Fibroblast of villous mesenchyme (primary cell): Measurements from ENCODE around the gene MAP1A. TPM values are rescaled to one million over a fixed set of nuclear protein-coding genes. Genes with fewer than 3 reads are reported as not detected.

ENCODE experiments used
- DNase-seq: peaks from one replicate; pipeline ENCODE4 v3.0.0-alpha.2; 2010; ENCODE audit warnings: low read depth
- H3K4me3 ChIP-seq: 2 replicates; pipeline ENCODE4 v1.5.1; 2011; ENCODE audit warnings: low read depth, mild to moderate bottlenecking, low read length
- total RNA-seq: library from RNA; depleted of rRNA; stranded (reverse); fragments of >200 nt; gene quantifications from 2 replicates; pipeline ENCODE4 v1.2.3, GENCODE V29; 2012
- TF ChIP-seq, protein P1 (sequence below): IDR thresholded peaks from 2 replicates; pipeline ENCODE4 v1.5.1; 2012; ENCODE audit warnings: low read depth, mild to moderate bottlenecking, low read length; ENCODE audit not compliant: insufficient read depth

MAP1A gene
- total RNA-seq, 1 donor = 60.9 TPM

DNA sequence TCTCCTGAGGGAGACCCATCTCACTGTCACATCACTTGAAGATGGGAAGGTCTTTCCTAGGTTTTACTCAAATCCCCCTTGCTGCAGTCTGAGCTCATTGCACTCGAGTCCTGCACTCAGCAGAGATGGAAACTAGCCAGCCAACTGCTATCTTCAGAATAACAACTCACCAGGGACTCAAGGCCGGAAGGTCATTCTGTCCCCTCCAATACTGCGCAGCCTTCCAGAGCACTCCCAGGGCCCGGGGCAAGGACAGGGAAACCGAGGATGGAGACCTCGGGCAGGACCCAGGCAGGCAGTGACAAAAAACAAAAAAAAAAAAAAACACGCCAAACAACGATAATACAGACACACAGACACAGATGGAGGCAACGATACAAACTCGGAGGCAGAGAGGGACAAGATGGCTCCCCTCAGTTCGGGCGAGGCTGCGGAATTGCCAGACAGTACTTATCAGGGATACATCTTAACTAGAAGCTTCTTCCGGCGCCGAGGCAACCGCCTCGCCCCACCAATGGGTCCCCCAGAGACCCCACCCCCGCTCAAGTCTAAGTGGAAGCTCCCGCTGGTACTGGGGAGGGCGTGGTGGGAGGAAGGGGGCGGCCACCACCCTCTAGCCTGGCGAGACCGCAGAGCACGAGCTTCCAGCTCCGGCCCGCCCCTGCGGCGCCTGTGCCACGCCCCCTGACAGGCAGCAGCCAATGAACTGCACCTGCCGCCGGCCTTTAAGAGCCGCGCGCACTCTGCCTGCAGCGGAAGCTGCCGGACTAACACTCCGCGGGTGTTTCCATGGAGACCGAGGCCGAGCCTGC, 7.0 kb upstream of the MAP1A start:
- peak overlapping the region; percentile 67 for H3K4me3 ChIP-seq
- TF ChIP-seq, protein P1, sequence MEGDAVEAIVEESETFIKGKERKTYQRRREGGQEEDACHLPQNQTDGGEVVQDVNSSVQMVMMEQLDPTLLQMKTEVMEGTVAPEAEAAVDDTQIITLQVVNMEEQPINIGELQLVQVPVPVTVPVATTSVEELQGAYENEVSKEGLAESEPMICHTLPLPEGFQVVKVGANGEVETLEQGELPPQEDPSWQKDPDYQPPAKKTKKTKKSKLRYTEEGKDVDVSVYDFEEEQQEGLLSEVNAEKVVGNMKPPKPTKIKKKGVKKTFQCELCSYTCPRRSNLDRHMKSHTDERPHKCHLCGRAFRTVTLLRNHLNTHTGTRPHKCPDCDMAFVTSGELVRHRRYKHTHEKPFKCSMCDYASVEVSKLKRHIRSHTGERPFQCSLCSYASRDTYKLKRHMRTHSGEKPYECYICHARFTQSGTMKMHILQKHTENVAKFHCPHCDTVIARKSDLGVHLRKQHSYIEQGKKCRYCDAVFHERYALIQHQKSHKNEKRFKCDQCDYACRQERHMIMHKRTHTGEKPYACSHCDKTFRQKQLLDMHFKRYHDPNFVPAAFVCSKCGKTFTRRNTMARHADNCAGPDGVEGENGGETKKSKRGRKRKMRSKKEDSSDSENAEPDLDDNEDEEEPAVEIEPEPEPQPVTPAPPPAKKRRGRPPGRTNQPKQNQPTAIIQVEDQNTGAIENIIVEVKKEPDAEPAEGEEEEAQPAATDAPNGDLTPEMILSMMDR = peak; percentile 44
- DNase-seq = peak; percentile 99

DNA sequence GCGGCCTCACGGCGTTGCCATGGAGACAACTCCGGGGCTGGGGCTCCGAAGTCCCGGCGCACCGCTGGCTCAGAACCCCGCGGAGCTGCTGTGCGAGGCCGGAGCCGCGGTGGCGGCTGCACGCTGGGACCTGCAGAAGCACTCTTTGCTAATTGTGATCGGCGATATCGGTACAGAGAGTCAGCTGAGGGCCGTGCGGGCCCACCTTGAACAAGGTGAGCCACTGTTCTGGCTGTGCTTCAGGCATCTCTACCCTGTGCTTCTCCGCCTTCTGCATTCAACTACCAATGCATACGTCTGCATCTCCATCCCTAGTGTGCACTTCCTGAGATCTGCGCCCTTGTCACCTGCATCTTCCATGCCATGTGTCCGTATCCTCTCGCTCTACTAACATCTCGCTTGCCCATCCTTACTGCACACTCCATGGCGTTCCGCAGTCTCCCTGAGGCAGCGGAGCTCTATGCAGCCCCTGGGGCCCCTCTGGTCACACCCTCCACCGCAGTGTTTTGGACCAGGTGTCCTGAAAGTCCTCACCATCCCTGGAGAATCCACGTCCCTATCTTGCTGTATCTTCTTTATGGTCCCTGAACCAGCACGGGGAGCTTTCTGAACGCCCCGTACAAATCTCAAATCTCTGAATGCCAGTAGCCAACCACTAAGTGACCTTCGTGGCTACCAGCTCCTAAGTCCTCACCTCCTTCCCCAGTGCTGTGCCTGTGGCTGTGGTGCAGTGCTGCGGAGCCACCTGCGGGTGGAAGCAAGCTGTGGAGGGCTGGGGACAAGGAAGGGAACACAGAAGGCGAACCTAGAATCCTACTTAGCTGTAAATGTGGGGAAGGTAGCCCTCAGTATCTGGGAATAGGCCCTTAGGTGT, 6.2 kb upstream of the MAP1A start:
- DNase-seq = no peak
- TF ChIP-seq, protein P1 = peak; percentile 33
- H3K4me3 ChIP-seq = peak overlapping the region; percentile 64

DNA sequence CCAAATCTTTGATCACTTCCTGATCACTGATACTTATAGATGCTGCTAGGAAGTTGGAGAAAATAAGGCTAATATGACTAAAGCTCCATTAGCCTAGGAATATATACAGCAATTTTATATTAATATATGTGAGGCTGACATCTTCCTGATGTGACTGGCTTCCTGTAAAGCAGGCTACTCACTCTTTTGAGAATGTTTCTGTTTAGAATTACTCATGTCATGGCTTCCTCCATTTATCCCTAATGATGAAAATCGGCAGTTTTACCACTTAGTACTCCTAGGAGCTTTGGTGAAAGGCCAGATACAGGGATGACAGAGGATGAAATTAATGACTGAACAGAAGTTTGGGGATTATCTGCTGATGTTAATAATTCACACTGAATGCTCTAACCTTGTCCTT, 3.9 kb upstream of the MAP1A start:
- TF ChIP-seq, protein P1 = no peak
- no peak overlapping the region for H3K4me3 ChIP-seq
- no peak for DNase-seq

DNA sequence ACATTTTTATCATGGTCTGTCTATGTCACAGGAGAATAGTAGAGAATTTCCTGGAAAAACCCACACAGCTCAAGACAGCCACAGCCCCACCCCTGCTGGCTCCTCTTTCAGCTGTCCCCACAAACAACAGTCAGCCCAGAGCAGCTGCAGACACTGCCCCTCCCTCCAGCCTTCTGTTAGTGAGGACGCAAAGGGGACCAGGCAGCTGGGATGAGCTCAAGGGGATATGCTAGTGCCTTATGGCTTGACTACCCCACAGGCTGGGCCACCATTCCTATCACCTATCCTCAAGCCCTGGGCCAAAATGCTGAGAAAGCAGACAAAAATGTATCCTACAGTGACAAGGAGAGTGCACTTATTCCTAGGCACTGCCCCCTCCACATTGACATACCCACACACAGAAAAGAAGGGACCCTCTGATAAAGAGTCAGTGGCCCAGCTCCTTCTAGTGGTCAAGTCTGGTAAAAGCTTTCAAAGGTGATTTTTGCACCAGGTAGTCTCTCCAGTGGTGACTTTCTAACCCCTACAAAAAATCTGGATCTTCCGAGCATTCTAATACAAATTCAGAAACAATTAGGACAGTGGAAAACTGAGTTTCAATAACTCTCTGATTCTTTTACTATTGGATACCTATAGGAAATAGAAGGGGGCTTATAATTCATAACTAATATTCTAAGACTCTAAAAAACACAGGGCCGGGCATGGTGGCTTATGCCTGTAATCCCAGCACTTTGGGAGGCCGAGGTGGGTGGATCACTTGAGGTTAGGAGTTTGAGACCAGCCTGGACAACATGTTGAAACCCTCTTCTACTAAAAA, 3.0 kb upstream of the MAP1A start:
- H3K4me3 ChIP-seq = no peak overlapping the region
- DNase-seq = peak; percentile 49
- TF ChIP-seq, protein P1 = peak; percentile 77

DNA sequence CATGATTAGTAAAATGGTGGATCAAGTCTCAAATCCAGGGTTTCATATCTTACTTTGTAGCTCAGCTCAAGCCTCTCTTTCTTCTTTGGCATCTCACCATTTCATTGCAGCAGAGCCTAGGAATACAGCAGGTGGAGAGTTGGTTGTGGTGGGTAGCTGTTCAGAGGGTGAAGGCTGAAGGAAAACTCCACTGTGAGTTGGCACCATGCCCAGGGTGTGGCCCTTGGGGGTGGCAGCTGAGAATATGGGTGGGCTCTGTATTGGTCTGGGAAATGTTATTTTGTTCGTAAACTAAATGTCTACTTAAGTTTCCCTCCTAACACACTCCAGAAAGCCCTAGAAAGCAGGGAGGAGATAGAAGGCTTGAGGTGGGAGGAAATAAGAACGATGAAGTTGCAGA, 1.7 kb upstream of the MAP1A start:
- DNase-seq = no peak
- TF ChIP-seq, protein P1 = no peak
- H3K4me3 ChIP-seq = no peak overlapping the region

DNA sequence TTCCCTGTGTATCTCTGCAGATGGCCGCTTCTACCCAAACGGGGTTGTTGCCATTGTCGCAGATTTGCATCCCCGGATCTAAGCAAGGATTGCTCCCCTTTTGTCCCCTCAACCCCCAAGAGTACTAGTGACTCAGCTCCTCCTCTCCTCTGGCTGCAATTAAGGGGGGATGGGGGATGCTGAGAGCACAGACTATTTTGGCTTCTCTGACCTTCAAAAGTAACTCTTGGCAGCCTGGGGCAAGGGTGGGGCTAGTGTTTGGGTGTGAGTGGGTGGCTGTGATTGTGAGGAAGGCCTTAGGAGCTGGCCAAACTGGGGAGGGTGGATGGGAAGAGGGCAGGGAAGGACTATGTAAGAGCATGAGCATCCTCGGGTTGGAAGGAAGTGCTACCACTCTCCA, 1.2 kb upstream of the MAP1A start:
- peak overlapping the region; percentile 89 for H3K4me3 ChIP-seq
- TF ChIP-seq, protein P1 = no peak
- no peak for DNase-seq
